CD14-positive monocyte (primary cell): ENCODE results near the gene OLFM3. TPM values are rescaled to one million over a fixed set of nuclear protein-coding genes. Genes with fewer than 3 reads are reported as not detected.

ENCODE experiments used
- DNase-seq, 3 donors: peaks; one replicate each; pipeline ENCODE4 v3.0.0-alpha.2; 2011 to 2022
- H2AFZ ChIP-seq: 2 replicates; pipeline ENCODE4 v1.6.0; 2012; ENCODE audit warnings: mild to moderate bottlenecking, low read depth, low read length, inconsistent platforms; ENCODE audit not compliant: insufficient read depth, poor library complexity, severe bottlenecking
- H3K27ac ChIP-seq, 2 donors: 1 replicate in 1 of 2; 2 replicates in 1 of 2; pipeline ENCODE4 v1.5.1; 2012 to 2013; ENCODE audit warnings: low read length in 2 of 2, control low read depth in 1 of 2, inconsistent platforms in 1 of 2, low read depth in 1 of 2, mild to moderate bottlenecking in 1 of 2
- H3K27me3 ChIP-seq, 2 donors: one replicate each; pipeline versions ENCODE4 v1.6.0 to v1.6.1; 2011 to 2013; ENCODE audit warnings: low read length in 2 of 2; ENCODE audit not compliant: control insufficient read depth in 2 of 2, insufficient read depth in 2 of 2
- H3K36me3 ChIP-seq, 2 donors: replicated peaks in 1 of 2; 1 replicate in 1 of 2; 2 replicates in 1 of 2; pipeline versions ENCODE4 v1.5.1 to v1.6.1; 2012 to 2013; ENCODE audit warnings: low read length in 2 of 2, control low read depth in 1 of 2, inconsistent platforms in 1 of 2, mild to moderate bottlenecking in 1 of 2; ENCODE audit not compliant: insufficient read depth in 2 of 2, control insufficient read depth in 1 of 2
- H3K4me1 ChIP-seq, 2 donors: 1 replicate in 1 of 2; 2 replicates in 1 of 2; pipeline versions ENCODE4 v1.5.1 to v1.6.1; 2012 to 2013; ENCODE audit warnings: low read length in 2 of 2, control low read depth in 1 of 2, inconsistent platforms in 1 of 2, mild to moderate bottlenecking in 1 of 2, moderate library complexity in 1 of 2; ENCODE audit not compliant: insufficient read depth in 2 of 2, control insufficient read depth in 1 of 2
- H3K4me2 ChIP-seq: replicated peaks from 2 replicates; pipeline ENCODE3; 2012; ENCODE audit warnings: low read length, moderate library complexity, mild to moderate bottlenecking; ENCODE audit not compliant: poor library complexity, severe bottlenecking; ENCODE audit errors: extremely low read depth
- H3K4me3 ChIP-seq, 3 experiments: fragments of 200-600 bp in 1 of 3; sonication (generic) in 1 of 3; replicated peaks in 1 of 3; 1 replicate in 2 of 3; 2 replicates in 1 of 3; pipeline ENCODE4 v1.5.1; 2011 to 2013; ENCODE audit warnings: low read length in 3 of 3, mild to moderate bottlenecking in 3 of 3, control low read depth in 2 of 3, low read depth in 2 of 3, inconsistent platforms in 1 of 3, moderate library complexity in 1 of 3
- H3K79me2 ChIP-seq: 2 replicates; pipeline ENCODE4 v1.6.0; 2012; ENCODE audit warnings: mild to moderate bottlenecking, control low read depth, inconsistent platforms, low read length, moderate library complexity; ENCODE audit not compliant: insufficient read depth
- H3K9ac ChIP-seq: 2 replicates; pipeline ENCODE4 v1.6.0; 2017; ENCODE audit warnings: low read length, mild to moderate bottlenecking; ENCODE audit not compliant: insufficient read depth, poor library complexity, severe bottlenecking
- H3K9me3 ChIP-seq, 2 donors: replicated peaks in 1 of 2; 1 replicate in 1 of 2; 2 replicates in 1 of 2; pipeline versions ENCODE4 v1.5.1 to v1.6.1; 2012 to 2013; ENCODE audit warnings: low read length in 2 of 2, control low read depth in 1 of 2; ENCODE audit not compliant: control insufficient read depth in 1 of 2, insufficient read depth in 1 of 2
- H4K20me1 ChIP-seq: 2 replicates; pipeline ENCODE4 v1.6.0; 2012; ENCODE audit warnings: mild to moderate bottlenecking, low read length, control low read depth, moderate library complexity; ENCODE audit not compliant: insufficient read depth
- H3K27ac Mint-ChIP-seq, 7 donors: one replicate each; pipeline ENCODE4 v1.8.0; 2020; ENCODE audit warnings: mild to moderate bottlenecking in 7 of 7, mixed read lengths in 7 of 7, moderate library complexity in 6 of 7, inconsistent platforms in 2 of 7
- H3K27me3 Mint-ChIP-seq, 3 donors: one replicate each; pipeline ENCODE4 v1.8.0; 2021 to 2022; ENCODE audit warnings: low read depth in 3 of 3, mild to moderate bottlenecking in 3 of 3, mixed read lengths in 3 of 3, moderate library complexity in 3 of 3, inconsistent platforms in 1 of 3
- H3K36me3 Mint-ChIP-seq, 2 donors: one replicate each; pipeline ENCODE4 v1.8.0; 2020; ENCODE audit warnings: mixed read lengths in 2 of 2, inconsistent platforms in 1 of 2, mild to moderate bottlenecking in 1 of 2
- H3K4me1 Mint-ChIP-seq: one replicate; pipeline ENCODE4 v1.8.0; 2020; ENCODE audit warnings: mild to moderate bottlenecking, mixed read lengths
- H3K4me3 Mint-ChIP-seq, 2 donors: one replicate each; pipeline ENCODE4 v1.8.0; 2020; ENCODE audit warnings: mild to moderate bottlenecking in 2 of 2, mixed read lengths in 2 of 2, moderate library complexity in 1 of 2
- H3K9me3 Mint-ChIP-seq, 7 donors: one replicate each; pipeline ENCODE4 v1.8.0; 2020 to 2022; ENCODE audit warnings: mixed read lengths in 7 of 7, mild to moderate bottlenecking in 6 of 7, moderate library complexity in 6 of 7, inconsistent platforms in 2 of 7
- WGBS: methylation state at CpG from one replicate; pipeline ENCODE4 v1.1.5; 2013; ENCODE audit warnings: missing lambda C conversion rate; ENCODE audit not compliant: insufficient coverage; 5-methylcytosine and 5-hydroxymethylcytosine counted together
- intact Hi-C, 2 donors: fragments of 100-400 bp; cut with micrococcal nuclease; formaldehyde crosslinking; loops; one replicate each; pipeline versions ENCODE4 v1.15.0 to v1.15.1; 2023
- polyA plus RNA-seq, 3 donors: library from polyadenylated mRNA; depleted of rRNA in 1 of 3; unstranded in 2 of 3; stranded (reverse) in 1 of 3; fragments of 300-500 nt in 2 of 3; fragments of >200 nt in 1 of 3; fragmentation: Illumina TruSeq in 2 of 3; gene quantifications; 1 replicate in 2 of 3; 2 replicates in 1 of 3; pipeline ENCODE4 v1.2.3, GENCODE V29; 2012 to 2021
- TF ChIP-seq, protein P1 (sequence below): fragments of 200-600 bp; IDR thresholded peaks from one replicate; pipeline ENCODE4 v1.8.0; 2022; ENCODE audit warnings: antibody characterized with exemption, mild to moderate bottlenecking

The OLFM3 gene
- polyA plus RNA-seq, 3 donors = not detected

DNA sequence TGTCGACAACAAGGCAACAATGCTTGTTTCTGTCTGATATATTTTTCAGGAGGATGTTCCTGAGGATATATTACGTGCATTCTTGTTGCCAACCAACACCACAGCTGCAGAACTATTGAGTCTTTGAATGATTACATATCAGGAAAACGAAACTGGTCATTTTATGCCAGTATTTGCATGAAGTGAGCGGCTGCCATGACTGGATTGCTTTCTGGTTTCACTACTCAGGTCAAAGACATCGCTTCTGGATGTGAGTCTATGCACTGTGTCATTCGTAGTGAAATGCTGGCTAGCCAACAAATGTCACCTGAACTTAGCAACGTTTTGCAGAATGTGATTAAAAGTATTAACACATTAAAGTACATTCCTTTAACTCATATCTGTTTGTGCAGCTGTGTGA is 35.8 kb upstream of the OLFM3 start:
- H3K4me3 Mint-ChIP-seq = no peak overlapping the region
- Histone ChIP-seq H3K27ac (no peak overlapping the region), H3K4me3 (no peak overlapping the region), H3K9ac (no peak overlapping the region), H4K20me1 (no peaks in the 10 kb centered on the region), H3K27me3 (no peaks in the 10 kb centered on the region), H3K4me1 (no peaks in the 10 kb centered on the region), H3K4me2 (no peak overlapping the region), H3K9me3 (no peaks in the 10 kb centered on the region), H3K79me2 (no peaks in the 10 kb centered on the region), H3K36me3 (no peaks in the 10 kb centered on the region), H2AFZ (no peak overlapping the region)
- H3K9me3 Mint-ChIP-seq = peaks cover 0 to 4% (median 2%) of the 10 kb centered on the region in 7 donors
- WGBS = 100% methylated on average over 1 of the region's 7 CpGs
- intact Hi-C loops = no loop called here
- no peaks in the 10 kb centered on the region for H3K4me1 Mint-ChIP-seq
- no peaks in the 10 kb centered on the region for H3K36me3 Mint-ChIP-seq
- TF ChIP-seq, protein P1, sequence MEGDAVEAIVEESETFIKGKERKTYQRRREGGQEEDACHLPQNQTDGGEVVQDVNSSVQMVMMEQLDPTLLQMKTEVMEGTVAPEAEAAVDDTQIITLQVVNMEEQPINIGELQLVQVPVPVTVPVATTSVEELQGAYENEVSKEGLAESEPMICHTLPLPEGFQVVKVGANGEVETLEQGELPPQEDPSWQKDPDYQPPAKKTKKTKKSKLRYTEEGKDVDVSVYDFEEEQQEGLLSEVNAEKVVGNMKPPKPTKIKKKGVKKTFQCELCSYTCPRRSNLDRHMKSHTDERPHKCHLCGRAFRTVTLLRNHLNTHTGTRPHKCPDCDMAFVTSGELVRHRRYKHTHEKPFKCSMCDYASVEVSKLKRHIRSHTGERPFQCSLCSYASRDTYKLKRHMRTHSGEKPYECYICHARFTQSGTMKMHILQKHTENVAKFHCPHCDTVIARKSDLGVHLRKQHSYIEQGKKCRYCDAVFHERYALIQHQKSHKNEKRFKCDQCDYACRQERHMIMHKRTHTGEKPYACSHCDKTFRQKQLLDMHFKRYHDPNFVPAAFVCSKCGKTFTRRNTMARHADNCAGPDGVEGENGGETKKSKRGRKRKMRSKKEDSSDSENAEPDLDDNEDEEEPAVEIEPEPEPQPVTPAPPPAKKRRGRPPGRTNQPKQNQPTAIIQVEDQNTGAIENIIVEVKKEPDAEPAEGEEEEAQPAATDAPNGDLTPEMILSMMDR = no peak
- H3K27me3 Mint-ChIP-seq = no peaks in the 10 kb centered on the region
- no peak overlapping the region for H3K27ac Mint-ChIP-seq
- DNase-seq = no peak

GRCh38 chr1:102019530-102019929 is 22.8 kb upstream of the OLFM3 start:
- Mint-ChIP-seq H3K4me1 (no peaks in the 10 kb centered on the region), H3K4me3 (no peak overlapping the region), H3K9me3 (peaks cover 0 to 9% (median 5%) of the 10 kb centered on the region in 7 donors), H3K27me3 (no peaks in the 10 kb centered on the region), H3K27ac (no peak overlapping the region), H3K36me3 (no peaks in the 10 kb centered on the region)
- Histone ChIP-seq H3K9me3 (peaks cover 0 to under 1% of the 10 kb centered on the region in 2 donors), H3K79me2 (no peaks in the 10 kb centered on the region), H2AFZ (no peak overlapping the region), H4K20me1 (no peaks in the 10 kb centered on the region), H3K9ac (no peak overlapping the region), H3K36me3 (no peaks in the 10 kb centered on the region), H3K27ac (no peak overlapping the region), H3K4me2 (no peak overlapping the region), H3K4me1 (no peaks in the 10 kb centered on the region), H3K4me3 (no peak overlapping the region), H3K27me3 (no peaks in the 10 kb centered on the region)
- DNase-seq = no peak
- intact Hi-C loops = no loop called here
- TF ChIP-seq, protein P1 = no peak
